Loucy (cell line): ENCODE data around the gene GSG1L2.

Experiments
- H2AFZ ChIP-seq: fragments of 200-600 bp; sonication (generic); 2 replicates; pipeline ENCODE4 v1.6.0; 2016; ENCODE audit warnings: antibody characterized with exemption, mild to moderate bottlenecking, low read length, moderate library complexity
- H3F3A ChIP-seq: fragments of 200-600 bp; 2 replicates; pipeline ENCODE4 v1.6.0; 2016; ENCODE audit warnings: antibody characterized with exemption, low read depth, mild to moderate bottlenecking
- H3K27me3 ChIP-seq: fragments of 200-600 bp; sonication (generic); 2 replicates; pipeline ENCODE4 v1.6.1; 2014; ENCODE audit warnings: low read length, mild to moderate bottlenecking; ENCODE audit not compliant: insufficient read depth, poor library complexity, severe bottlenecking
- H3K36me3 ChIP-seq: fragments of 200-600 bp; sonication (generic); 2 replicates; pipeline ENCODE4 v1.6.1; 2016; ENCODE audit warnings: low read length; ENCODE audit not compliant: insufficient read depth
- H3K4me1 ChIP-seq: fragments of 200-600 bp; sonication (generic); 2 replicates; pipeline ENCODE4 v1.5.1; 2014; ENCODE audit warnings: low read length, mild to moderate bottlenecking; ENCODE audit not compliant: insufficient read depth, poor library complexity, severe bottlenecking
- H3K4me2 ChIP-seq: fragments of 200-600 bp; sonication (generic); 2 replicates; pipeline ENCODE4 v1.6.0; 2014; ENCODE audit warnings: antibody characterized with exemption, low read length, low read depth, mild to moderate bottlenecking; ENCODE audit not compliant: poor library complexity, severe bottlenecking
- H3K4me3 ChIP-seq: fragments of 200-600 bp; sonication (generic); 2 replicates; pipeline ENCODE4 v1.5.1; 2014; ENCODE audit warnings: low read length, mild to moderate bottlenecking, mixed read lengths; ENCODE audit not compliant: poor library complexity, severe bottlenecking
- H3K79me2 ChIP-seq: fragments of 200-600 bp; sonication (generic); 2 replicates; pipeline ENCODE4 v1.6.1; 2014; ENCODE audit warnings: low read length; ENCODE audit not compliant: insufficient read depth
- H3K9ac ChIP-seq: fragments of 200-600 bp; sonication (generic); 2 replicates; pipeline ENCODE4 v1.6.0; 2014; ENCODE audit warnings: mild to moderate bottlenecking, low read depth, low read length, moderate library complexity; ENCODE audit not compliant: poor library complexity, severe bottlenecking
- H3K9me2 ChIP-seq: fragments of 200-600 bp; sonication (generic); replicated peaks from 2 replicates; pipeline ENCODE4 v1.6.1; 2016; ENCODE audit warnings: low read depth, low read length, mixed read lengths
- H3K9me3 ChIP-seq: fragments of 200-600 bp; sonication (generic); 2 replicates; pipeline ENCODE4 v1.6.1; 2014; ENCODE audit warnings: mild to moderate bottlenecking, antibody characterized with exemption, low read length, low read depth; ENCODE audit not compliant: insufficient read depth
- H4K20me1 ChIP-seq: fragments of 200-600 bp; sonication (generic); 2 replicates; pipeline ENCODE4 v1.6.0; 2014; ENCODE audit warnings: antibody characterized with exemption, low read length, mild to moderate bottlenecking; ENCODE audit not compliant: insufficient read depth, poor library complexity, severe bottlenecking
- EZH2phosphoT487 ChIP-seq: fragments of 200-600 bp; IDR thresholded peaks from 2 replicates; pipeline ENCODE4 v1.6.1; 2018; ENCODE audit warnings: antibody characterized with exemption, mild to moderate bottlenecking, moderate library complexity, borderline replicate concordance
- TF ChIP-seq, protein P1 (sequence below): fragments of 200-600 bp; sonication (generic); conservative IDR thresholded peaks from 2 replicates; pipeline ENCODE4 v1.5.1; 2014; ENCODE audit warnings: mild to moderate bottlenecking, antibody characterized with exemption, low read length

Gene GSG1L2

DNA sequence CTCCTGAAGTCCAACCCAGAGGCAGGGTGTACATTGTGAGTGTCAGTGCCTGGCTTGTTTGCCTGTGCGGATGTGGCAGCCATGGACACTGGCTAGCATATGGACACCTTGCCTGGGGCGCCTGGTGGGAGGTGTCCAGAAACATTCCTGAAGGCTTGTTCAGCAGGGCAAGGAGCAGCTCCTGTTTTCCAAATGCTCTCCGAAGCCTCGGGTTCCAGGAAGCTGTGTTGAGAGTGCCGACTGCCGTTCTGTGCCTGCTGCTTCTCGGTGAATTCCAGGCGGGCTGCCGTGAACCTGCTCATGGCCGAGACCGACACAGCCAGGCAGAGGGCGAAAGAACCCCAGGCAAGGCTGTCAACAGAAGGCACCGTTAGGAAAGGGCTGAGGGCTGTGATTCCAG is 19.6 kb downstream of the GSG1L2 start:
- Histone ChIP-seq H3K79me2 (no peaks in the 10 kb centered on the region), H3F3A (no peaks in the 10 kb centered on the region), H3K9me3 (no peaks in the 10 kb centered on the region), H3K9ac (no peak overlapping the region), H3K9me2 (no peaks in the 10 kb centered on the region), H3K36me3 (no peaks in the 10 kb centered on the region), H3K4me2 (no peak overlapping the region), H3K4me3 (no peak overlapping the region), H2AFZ (no peak overlapping the region), H3K4me1 (no peaks in the 10 kb centered on the region), H3K27me3 (no peaks in the 10 kb centered on the region), H4K20me1 (no peaks in the 10 kb centered on the region)
- TF ChIP-seq EZH2phosphoT487: no peak
- TF ChIP-seq, protein P1, sequence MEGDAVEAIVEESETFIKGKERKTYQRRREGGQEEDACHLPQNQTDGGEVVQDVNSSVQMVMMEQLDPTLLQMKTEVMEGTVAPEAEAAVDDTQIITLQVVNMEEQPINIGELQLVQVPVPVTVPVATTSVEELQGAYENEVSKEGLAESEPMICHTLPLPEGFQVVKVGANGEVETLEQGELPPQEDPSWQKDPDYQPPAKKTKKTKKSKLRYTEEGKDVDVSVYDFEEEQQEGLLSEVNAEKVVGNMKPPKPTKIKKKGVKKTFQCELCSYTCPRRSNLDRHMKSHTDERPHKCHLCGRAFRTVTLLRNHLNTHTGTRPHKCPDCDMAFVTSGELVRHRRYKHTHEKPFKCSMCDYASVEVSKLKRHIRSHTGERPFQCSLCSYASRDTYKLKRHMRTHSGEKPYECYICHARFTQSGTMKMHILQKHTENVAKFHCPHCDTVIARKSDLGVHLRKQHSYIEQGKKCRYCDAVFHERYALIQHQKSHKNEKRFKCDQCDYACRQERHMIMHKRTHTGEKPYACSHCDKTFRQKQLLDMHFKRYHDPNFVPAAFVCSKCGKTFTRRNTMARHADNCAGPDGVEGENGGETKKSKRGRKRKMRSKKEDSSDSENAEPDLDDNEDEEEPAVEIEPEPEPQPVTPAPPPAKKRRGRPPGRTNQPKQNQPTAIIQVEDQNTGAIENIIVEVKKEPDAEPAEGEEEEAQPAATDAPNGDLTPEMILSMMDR: no peak

DNA sequence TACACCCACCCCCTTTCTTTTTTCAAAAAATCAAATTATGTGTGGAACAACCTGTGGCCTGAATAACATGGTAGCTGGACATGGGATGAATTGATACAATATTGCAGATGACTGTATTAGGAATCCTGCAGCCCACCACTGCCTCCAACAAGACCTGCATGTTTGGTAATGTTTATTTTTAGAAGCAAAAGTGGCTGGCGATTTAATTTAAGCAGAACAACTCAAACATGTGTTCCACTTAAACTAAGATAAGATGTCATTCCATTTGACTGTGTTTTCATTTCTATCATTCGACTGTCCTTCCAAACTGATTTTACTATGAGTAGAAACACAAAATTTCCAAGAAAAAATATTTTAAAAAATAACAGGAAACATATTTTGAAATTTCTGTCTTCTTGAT is 20.4 kb downstream of the GSG1L2 start:
- Histone ChIP-seq H4K20me1 (no peaks in the 10 kb centered on the region), H3K27me3 (no peaks in the 10 kb centered on the region), H3K36me3 (no peaks in the 10 kb centered on the region)

GRCh38 chr17:9798724-9799123 is 23.2 kb downstream of the GSG1L2 start:
- no peak for TF ChIP-seq EZH2phosphoT487
- TF ChIP-seq, protein P1: no peak
- H2AFZ ChIP-seq: no peak overlapping the region
- H3K4me1 ChIP-seq: no peaks in the 10 kb centered on the region
- H3K4me3 ChIP-seq: no peak overlapping the region
- no peak overlapping the region for H3K4me2 ChIP-seq
- H3K9ac ChIP-seq: no peak overlapping the region
- no peaks in the 10 kb centered on the region for H3K9me3 ChIP-seq
- no peaks in the 10 kb centered on the region for H3K9me2 ChIP-seq
- H3K27me3 ChIP-seq: no peaks in the 10 kb centered on the region
- H3F3A ChIP-seq: no peaks in the 10 kb centered on the region
- H4K20me1 ChIP-seq: no peaks in the 10 kb centered on the region
- H3K36me3 ChIP-seq: no peaks in the 10 kb centered on the region
- no peaks in the 10 kb centered on the region for H3K79me2 ChIP-seq

More for the DNA sequence above, 20.4 kb downstream of the GSG1L2 start:
- Histone ChIP-seq H3K9me3 (no peaks in the 10 kb centered on the region), H3K9me2 (no peaks in the 10 kb centered on the region), H3K4me3 (no peak overlapping the region), H2AFZ (no peak overlapping the region), H3K4me2 (no peak overlapping the region), H3K9ac (no peak overlapping the region), H3F3A (no peaks in the 10 kb centered on the region), H3K79me2 (no peaks in the 10 kb centered on the region), H3K4me1 (no peaks in the 10 kb centered on the region)
- TF ChIP-seq, protein P1: no peak
- no peak for TF ChIP-seq EZH2phosphoT487
